GM12891 (cell line): Measurements from ENCODE around the gene ACVR1.

Source experiments
- PAX5 ChIP-seq: IDR thresholded peaks from 2 replicates; pipeline ENCODE4 v1.6.1; 2011; ENCODE audit warnings: low read length, moderate library complexity, mild to moderate bottlenecking; ENCODE audit not compliant: insufficient read depth, severe bottlenecking
- POLR2A ChIP-seq: IDR thresholded peaks from 2 replicates; pipeline ENCODE4 v1.6.1; 2011; ENCODE audit warnings: low read depth, low read length, control low read depth
- POLR2AphosphoS5 ChIP-seq: IDR thresholded peaks from 2 replicates; pipeline ENCODE4 v1.6.1; 2011; ENCODE audit warnings: low read depth, low read length, control low read depth
- POU2F2 ChIP-seq: IDR thresholded peaks from 2 replicates; pipeline ENCODE4 v1.6.1; 2011; ENCODE audit warnings: low read depth, mild to moderate bottlenecking, control low read depth, low read length, moderate library complexity
- SPI1 ChIP-seq: IDR thresholded peaks from 2 replicates; pipeline ENCODE4 v1.6.1; 2011; ENCODE audit warnings: low read depth, low read length, control low read depth
- TAF1 ChIP-seq: IDR thresholded peaks from 2 replicates; pipeline ENCODE4 v1.6.1; 2011; ENCODE audit warnings: low read depth, low read length, control low read depth

GRCh38 chr2:157858846-157859245, 17.3 kb downstream of the ACVR1 start:
- TF ChIP-seq POLR2AphosphoS5: no peak
- no peak for TF ChIP-seq TAF1
- no peak for TF ChIP-seq POLR2A
- TF ChIP-seq SPI1: no peak
- no peak for TF ChIP-seq POU2F2
- TF ChIP-seq PAX5: no peak
